H1 (cell line): ENCODE results near the gene LOXL4. TPM values are rescaled to one million over a fixed set of nuclear protein-coding genes. Genes with fewer than 3 reads are reported as not detected.

Experiments
- ASH2L ChIP-seq: fragments of 200-600, 300-600 bp; sonication (generic); IDR thresholded peaks from one replicate; pipeline ENCODE4 v1.7.1; 2017; ENCODE audit warnings: low read length
- CHD2 ChIP-seq: IDR thresholded peaks from 2 replicates; pipeline ENCODE4 v1.6.1; 2012; ENCODE audit warnings: low read length, improper control_type of control experiment
- CHD7 ChIP-seq: fragments of 300-600 bp; sonication (generic); IDR thresholded peaks from 2 replicates; pipeline ENCODE4 v1.7.1; 2012; ENCODE audit warnings: low read length, moderate library complexity, mild to moderate bottlenecking, inconsistent platforms; ENCODE audit not compliant: insufficient replicate concordance
- HDAC2 ChIP-seq, 2 experiments: fragments of 300-600 bp in 1 of 2; sonication (generic) in 1 of 2; IDR thresholded peaks; 2 replicates each; pipeline ENCODE4 v1.6.1; 2011 to 2012; ENCODE audit warnings: low read depth in 2 of 2, low read length in 2 of 2, mild to moderate bottlenecking in 2 of 2, moderate library complexity in 2 of 2, borderline replicate concordance in 1 of 2, inconsistent platforms in 1 of 2
- KDM5A ChIP-seq: fragments of 200-600 bp; IDR thresholded peaks from 2 replicates; pipeline ENCODE4 v1.7.1; 2012; ENCODE audit warnings: mild to moderate bottlenecking, low read length, inconsistent platforms, mixed read lengths
- NRF1 ChIP-seq: IDR thresholded peaks from 2 replicates; pipeline ENCODE4 v1.6.1; 2011; ENCODE audit warnings: mild to moderate bottlenecking, low read depth, low read length, improper control_type of control experiment
- POLR2AphosphoS5 ChIP-seq: IDR thresholded peaks from 2 replicates; pipeline ENCODE4 v1.6.1; 2011; ENCODE audit warnings: low read depth, low read length
- RNF2 ChIP-seq: fragments of 200-900, 300-1000 bp; sonication (generic); IDR thresholded peaks from 2 replicates; pipeline ENCODE4 v1.7.1; 2016; ENCODE audit warnings: borderline replicate concordance, low read depth, mild to moderate bottlenecking, antibody characterized with exemption, low read length; ENCODE audit not compliant: poor library complexity, severe bottlenecking; ENCODE audit errors: missing control alignments
- SIN3A ChIP-seq, 2 experiments: IDR thresholded peaks in 1 of 2; conservative IDR thresholded peaks in 1 of 2; 2 replicates each; pipeline ENCODE4 v1.6.1; 2011 to 2012; ENCODE audit warnings: low read length in 2 of 2, improper control_type of control experiment in 1 of 2, low read depth in 1 of 2, mild to moderate bottlenecking in 1 of 2
- polyA plus RNA-seq, 7 experiments: library from polyadenylated mRNA; depleted of rRNA in 3 of 7; stranded (reverse) in 5 of 7; unstranded in 2 of 7; fragments of >200 nt in 5 of 7; fragments of 200-250 nt in 2 of 7; gene quantifications; 1 replicate in 5 of 7; 2 replicates in 1 of 7; 4 replicates in 1 of 7; pipeline versions ENCODE4 v1.2.1 to v1.2.3, GENCODE V29; 2011 to 2013; ENCODE audit warnings: missing spikeins in 2 of 7, mixed read lengths in 2 of 7
- total RNA-seq: library from RNA; stranded (reverse); fragmentation: NEBNext Ultra II Directional; extraction: Animal tissue kit (Norgen Biotek cat#: 25700); gene quantifications from 2 replicates; pipeline ENCODE4 v1.2.1, GENCODE V29; 2021

Gene LOXL4
- total and polyA plus RNA-seq, 2 of the 8 experiments (the other 6 are each of a cell fraction or from before 2014, with no cell fraction given): 0.13 to 0.27 TPM

GRCh38 chr10:98306501-98306900, 38.5 kb upstream of the LOXL4 start (continued):
- TF ChIP-seq CHD7 (no peak), SIN3A (conservative IDR thresholded peaks at IDR 0.05 in 1 of 2, IDR thresholded peaks at IDR 0.05 in 1 of 2; ENCODE audit: low read depth in 1 of 2, low read length in 2 of 2) (no peak), RNF2 (no peak), CHD2 (no peak), ASH2L (no peak), POLR2AphosphoS5 (no peak), KDM5A (no peak), HDAC2 (IDR thresholded peaks at IDR 0.05; ENCODE audit: borderline replicate concordance in 1 of 2, low read depth in 2 of 2, low read length in 2 of 2) (no peak), NRF1 (no peak)
